Measurements from ENCODE around the gene ZWILCH.

- TF ChIP-seq, protein P1, sequence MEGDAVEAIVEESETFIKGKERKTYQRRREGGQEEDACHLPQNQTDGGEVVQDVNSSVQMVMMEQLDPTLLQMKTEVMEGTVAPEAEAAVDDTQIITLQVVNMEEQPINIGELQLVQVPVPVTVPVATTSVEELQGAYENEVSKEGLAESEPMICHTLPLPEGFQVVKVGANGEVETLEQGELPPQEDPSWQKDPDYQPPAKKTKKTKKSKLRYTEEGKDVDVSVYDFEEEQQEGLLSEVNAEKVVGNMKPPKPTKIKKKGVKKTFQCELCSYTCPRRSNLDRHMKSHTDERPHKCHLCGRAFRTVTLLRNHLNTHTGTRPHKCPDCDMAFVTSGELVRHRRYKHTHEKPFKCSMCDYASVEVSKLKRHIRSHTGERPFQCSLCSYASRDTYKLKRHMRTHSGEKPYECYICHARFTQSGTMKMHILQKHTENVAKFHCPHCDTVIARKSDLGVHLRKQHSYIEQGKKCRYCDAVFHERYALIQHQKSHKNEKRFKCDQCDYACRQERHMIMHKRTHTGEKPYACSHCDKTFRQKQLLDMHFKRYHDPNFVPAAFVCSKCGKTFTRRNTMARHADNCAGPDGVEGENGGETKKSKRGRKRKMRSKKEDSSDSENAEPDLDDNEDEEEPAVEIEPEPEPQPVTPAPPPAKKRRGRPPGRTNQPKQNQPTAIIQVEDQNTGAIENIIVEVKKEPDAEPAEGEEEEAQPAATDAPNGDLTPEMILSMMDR (IDR thresholded peaks at IDR 0.05) = no peak
- TF ChIP-seq NR2C2 (CRISPR knock-in tag; IDR thresholded peaks at IDR 0.05) (no peak), ATF6 (CRISPR knock-in tag; IDR thresholded peaks at IDR 0.05) (no peak), USF1 (CRISPR knock-in tag; IDR thresholded peaks at IDR 0.05) (no peak), NFE2L1 (CRISPR knock-in tag; IDR thresholded peaks at IDR 0.05) (no peak), FOXJ3 (CRISPR knock-in tag; IDR thresholded peaks at IDR 0.05; ENCODE audit: borderline replicate concordance) (no peak), NR3C1 (CRISPR knock-in tag; conservative IDR thresholded peaks at IDR 0.05; ENCODE audit: low read depth) (no peak), RELA (CRISPR knock-in tag; IDR thresholded peaks at IDR 0.05; ENCODE audit: borderline replicate concordance) (no peak), CREM (CRISPR knock-in tag; IDR thresholded peaks at IDR 0.05) (no peak)
- TF ChIP-seq, protein P2, sequence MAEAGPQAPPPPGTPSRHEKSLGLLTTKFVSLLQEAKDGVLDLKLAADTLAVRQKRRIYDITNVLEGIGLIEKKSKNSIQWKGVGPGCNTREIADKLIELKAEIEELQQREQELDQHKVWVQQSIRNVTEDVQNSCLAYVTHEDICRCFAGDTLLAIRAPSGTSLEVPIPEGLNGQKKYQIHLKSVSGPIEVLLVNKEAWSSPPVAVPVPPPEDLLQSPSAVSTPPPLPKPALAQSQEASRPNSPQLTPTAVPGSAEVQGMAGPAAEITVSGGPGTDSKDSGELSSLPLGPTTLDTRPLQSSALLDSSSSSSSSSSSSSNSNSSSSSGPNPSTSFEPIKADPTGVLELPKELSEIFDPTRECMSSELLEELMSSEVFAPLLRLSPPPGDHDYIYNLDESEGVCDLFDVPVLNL (CRISPR knock-in tag; IDR thresholded peaks at IDR 0.05; ENCODE audit: borderline replicate concordance, low read depth) = no peak
- TF ChIP-seq, protein P3, sequence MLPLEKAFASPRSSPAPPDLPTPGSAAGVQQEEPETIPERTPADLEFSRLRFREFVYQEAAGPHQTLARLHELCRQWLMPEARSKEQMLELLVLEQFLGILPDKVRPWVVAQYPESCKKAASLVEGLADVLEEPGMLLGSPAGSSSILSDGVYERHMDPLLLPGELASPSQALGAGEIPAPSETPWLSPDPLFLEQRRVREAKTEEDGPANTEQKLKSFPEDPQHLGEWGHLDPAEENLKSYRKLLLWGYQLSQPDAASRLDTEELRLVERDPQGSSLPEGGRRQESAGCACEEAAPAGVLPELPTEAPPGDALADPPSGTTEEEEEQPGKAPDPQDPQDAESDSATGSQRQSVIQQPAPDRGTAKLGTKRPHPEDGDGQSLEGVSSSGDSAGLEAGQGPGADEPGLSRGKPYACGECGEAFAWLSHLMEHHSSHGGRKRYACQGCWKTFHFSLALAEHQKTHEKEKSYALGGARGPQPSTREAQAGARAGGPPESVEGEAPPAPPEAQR (CRISPR knock-in tag; IDR thresholded peaks at IDR 0.05) = no peak
- TF ChIP-seq, protein P4, sequence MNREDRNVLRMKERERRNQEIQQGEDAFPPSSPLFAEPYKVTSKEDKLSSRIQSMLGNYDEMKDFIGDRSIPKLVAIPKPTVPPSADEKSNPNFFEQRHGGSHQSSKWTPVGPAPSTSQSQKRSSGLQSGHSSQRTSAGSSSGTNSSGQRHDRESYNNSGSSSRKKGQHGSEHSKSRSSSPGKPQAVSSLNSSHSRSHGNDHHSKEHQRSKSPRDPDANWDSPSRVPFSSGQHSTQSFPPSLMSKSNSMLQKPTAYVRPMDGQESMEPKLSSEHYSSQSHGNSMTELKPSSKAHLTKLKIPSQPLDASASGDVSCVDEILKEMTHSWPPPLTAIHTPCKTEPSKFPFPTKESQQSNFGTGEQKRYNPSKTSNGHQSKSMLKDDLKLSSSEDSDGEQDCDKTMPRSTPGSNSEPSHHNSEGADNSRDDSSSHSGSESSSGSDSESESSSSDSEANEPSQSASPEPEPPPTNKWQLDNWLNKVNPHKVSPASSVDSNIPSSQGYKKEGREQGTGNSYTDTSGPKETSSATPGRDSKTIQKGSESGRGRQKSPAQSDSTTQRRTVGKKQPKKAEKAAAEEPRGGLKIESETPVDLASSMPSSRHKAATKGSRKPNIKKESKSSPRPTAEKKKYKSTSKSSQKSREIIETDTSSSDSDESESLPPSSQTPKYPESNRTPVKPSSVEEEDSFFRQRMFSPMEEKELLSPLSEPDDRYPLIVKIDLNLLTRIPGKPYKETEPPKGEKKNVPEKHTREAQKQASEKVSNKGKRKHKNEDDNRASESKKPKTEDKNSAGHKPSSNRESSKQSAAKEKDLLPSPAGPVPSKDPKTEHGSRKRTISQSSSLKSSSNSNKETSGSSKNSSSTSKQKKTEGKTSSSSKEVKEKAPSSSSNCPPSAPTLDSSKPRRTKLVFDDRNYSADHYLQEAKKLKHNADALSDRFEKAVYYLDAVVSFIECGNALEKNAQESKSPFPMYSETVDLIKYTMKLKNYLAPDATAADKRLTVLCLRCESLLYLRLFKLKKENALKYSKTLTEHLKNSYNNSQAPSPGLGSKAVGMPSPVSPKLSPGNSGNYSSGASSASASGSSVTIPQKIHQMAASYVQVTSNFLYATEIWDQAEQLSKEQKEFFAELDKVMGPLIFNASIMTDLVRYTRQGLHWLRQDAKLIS (CRISPR knock-in tag; IDR thresholded peaks at IDR 0.05; ENCODE audit: borderline replicate concordance) = no peak
Measured at GRCh38 chr15:66578286-66578875, 73.3 kb downstream of the ZWILCH start.

All from WTC11 (cell line).